DMS53 (cell line): ENCODE results near the gene CORO1C.
A peak's percentile ranks its signal among the peaks of the same experiment; 100 is the strongest.
"Not testable (repeated sequence)": the region's sequence is repeated elsewhere in the genome, so short reads cannot be mapped to it uniquely, and the experiment has no call there.

ENCODE experiments used
- DNase-seq: peaks from one replicate; lab custom pipeline; 2025; lab: John Stamatoyannopoulos, UW

CORO1C gene

GRCh38 chr12:108672054-108672453, 59.3 kb downstream of the CORO1C start:
- no peak for DNase-seq

GRCh38 chr12:108671110-108671509, 60.2 kb downstream of the CORO1C start:
- no peak for DNase-seq

GRCh38 chr12:108670066-108670631, 61.2 kb downstream of the CORO1C start:
- DNase-seq: no peak

- no peak for DNase-seq
Observed at GRCh38 chr12:108668542-108668941, 62.8 kb downstream of the CORO1C start.

GRCh38 chr12:108668063-108668462, 63.3 kb downstream of the CORO1C start:
- no peak for DNase-seq

- DNase-seq: peak; percentile 25
Observed at GRCh38 chr12:108667349-108667748, 64.0 kb downstream of the CORO1C start.

GRCh38 chr12:108666401-108666881, 64.9 kb downstream of the CORO1C start:
- no peak for DNase-seq

GRCh38 chr12:108665608-108666202, 65.6 kb downstream of the CORO1C start:
- DNase-seq: no peak

GRCh38 chr12:108664338-108665258, 66.7 kb downstream of the CORO1C start:
- DNase-seq: peak; percentile 95

- DNase-seq: no peak
Observed at GRCh38 chr12:108663324-108664015, 67.8 kb downstream of the CORO1C start.

GRCh38 chr12:108658115-108658514, 73.2 kb downstream of the CORO1C start:
- DNase-seq: not testable (repeated sequence)

- no peak for DNase-seq
Observed at GRCh38 chr12:108657130-108657745, 74.1 kb downstream of the CORO1C start.

- DNase-seq: not testable (repeated sequence)
Observed at GRCh38 chr12:108656247-108656646, 75.1 kb downstream of the CORO1C start.

- not testable (repeated sequence) for DNase-seq
Observed at GRCh38 chr12:108655812-108656175, 75.5 kb downstream of the CORO1C start.

GRCh38 chr12:108654622-108655021, 76.7 kb downstream of the CORO1C start:
- DNase-seq: not testable (repeated sequence)

- no peak for DNase-seq
Observed at GRCh38 chr12:108653922-108654321, 77.4 kb downstream of the CORO1C start.

GRCh38 chr12:108653082-108653516, 78.2 kb downstream of the CORO1C start:
- DNase-seq: peak; percentile 75

- DNase-seq: no peak
Observed at GRCh38 chr12:108650083-108650482, 81.2 kb downstream of the CORO1C start.

GRCh38 chr12:108649669-108650068, 81.6 kb downstream of the CORO1C start:
- no peak for DNase-seq

GRCh38 chr12:108649126-108649525, 82.2 kb downstream of the CORO1C start:
- DNase-seq: no peak

GRCh38 chr12:108648371-108648770, 82.9 kb downstream of the CORO1C start:
- DNase-seq: no peak
